Sigmoid colon (tissue), 7 donors: ENCODE data around the gene GAREM2. TPM values are rescaled to one million over a fixed set of nuclear protein-coding genes. Genes with fewer than 3 reads are reported as not detected.
A peak's percentile ranks its signal among the peaks of the same experiment; 100 is the strongest.

Experiments used
- DNase-seq: peaks from one replicate; pipeline ENCODE4 v3.0.0-alpha.2; 2019
- H3K27ac ChIP-seq, 4 donors: fragments of 200-600 bp; sonication (generic); one replicate each; pipeline ENCODE4 v1.5.1; 2016 to 2019; ENCODE audit warnings: mild to moderate bottlenecking in 1 of 4
- H3K27me3 ChIP-seq, 3 donors: fragments of 200-600 bp; sonication (generic); one replicate each; pipeline ENCODE4 v1.5.1; 2019; ENCODE audit warnings: mild to moderate bottlenecking in 1 of 3
- H3K36me3 ChIP-seq, 4 donors: fragments of 200-600 bp; sonication (generic); one replicate each; pipeline ENCODE4 v1.5.1; 2016 to 2019
- H3K4me1 ChIP-seq, 4 donors: fragments of 200-600 bp; sonication (generic); one replicate each; pipeline ENCODE4 v1.5.1; 2017 to 2019
- H3K4me3 ChIP-seq, 4 donors: fragments of 200-600 bp; sonication (generic); one replicate each; pipeline ENCODE4 v1.5.1; 2017 to 2019; ENCODE audit warnings: mild to moderate bottlenecking in 2 of 4, moderate library complexity in 1 of 4
- H3K9me3 ChIP-seq, 4 donors: fragments of 200-600 bp in 3 of 4; sonication (generic) in 3 of 4; one replicate each; pipeline versions ENCODE4 v1.5.1 to v1.6.1; 2013 to 2019
- EP300 ChIP-seq, 4 donors: sonication (generic); formaldehyde crosslinking; IDR thresholded peaks; one replicate each; pipeline ENCODE4 v1.6.1; 2017; ENCODE audit warnings: antibody characterized with exemption in 4 of 4
- POLR2A ChIP-seq, 2 donors: fragments of 450-650 bp; IDR thresholded peaks; one replicate each; pipeline ENCODE4 v1.6.1; 2016; ENCODE audit warnings: antibody characterized with exemption in 2 of 2, mild to moderate bottlenecking in 2 of 2, moderate library complexity in 2 of 2
- POLR2AphosphoS5 ChIP-seq, 4 donors: sonication (generic); formaldehyde crosslinking; IDR thresholded peaks; one replicate each; pipeline ENCODE4 v1.6.1; 2017; ENCODE audit warnings: antibody characterized with exemption in 4 of 4
- WGBS, 2 donors: extraction: QIAGEN DNeasy Blood & Tissue Kit; methylation state at CpG; one replicate each; pipeline ENCODE4 v1.1.7; 2013; 5-methylcytosine and 5-hydroxymethylcytosine counted together
- intact Hi-C: fragments of 100-400 bp; cut with DNase I; formaldehyde crosslinking; loops from one replicate; pipeline ENCODE4 v1.15.1; 2023
- polyA plus RNA-seq, 3 donors: library from polyadenylated mRNA; stranded (reverse); fragments of 200-250 nt; gene quantifications; one replicate each; pipeline ENCODE4 v1.2.3, GENCODE V29; 2013
- total RNA-seq, 4 donors: library from RNA; depleted of rRNA; stranded (reverse); fragments of >200 nt; gene quantifications; one replicate each; pipeline ENCODE4 v1.1.0, GENCODE V29; 2016
- TF ChIP-seq, protein P1 (sequence below), 4 experiments: fragments of 450-650 bp in 3 of 4; fragments of 200-600 bp in 1 of 4; IDR thresholded peaks; one replicate each; pipeline ENCODE4 v1.5.1; 2016 to 2019; ENCODE audit warnings: antibody characterized with exemption in 4 of 4, mild to moderate bottlenecking in 3 of 4, moderate library complexity in 2 of 4
- donor health status: healthy with polysubstance abuse.
- donor health status: Bipolar disorder and iron deficiency.
- donor health status: healthy.

Gene GAREM2
- total and polyA plus RNA-seq, 7 donors: 1.1 to 11.6 (median 2.4) TPM

DNA sequence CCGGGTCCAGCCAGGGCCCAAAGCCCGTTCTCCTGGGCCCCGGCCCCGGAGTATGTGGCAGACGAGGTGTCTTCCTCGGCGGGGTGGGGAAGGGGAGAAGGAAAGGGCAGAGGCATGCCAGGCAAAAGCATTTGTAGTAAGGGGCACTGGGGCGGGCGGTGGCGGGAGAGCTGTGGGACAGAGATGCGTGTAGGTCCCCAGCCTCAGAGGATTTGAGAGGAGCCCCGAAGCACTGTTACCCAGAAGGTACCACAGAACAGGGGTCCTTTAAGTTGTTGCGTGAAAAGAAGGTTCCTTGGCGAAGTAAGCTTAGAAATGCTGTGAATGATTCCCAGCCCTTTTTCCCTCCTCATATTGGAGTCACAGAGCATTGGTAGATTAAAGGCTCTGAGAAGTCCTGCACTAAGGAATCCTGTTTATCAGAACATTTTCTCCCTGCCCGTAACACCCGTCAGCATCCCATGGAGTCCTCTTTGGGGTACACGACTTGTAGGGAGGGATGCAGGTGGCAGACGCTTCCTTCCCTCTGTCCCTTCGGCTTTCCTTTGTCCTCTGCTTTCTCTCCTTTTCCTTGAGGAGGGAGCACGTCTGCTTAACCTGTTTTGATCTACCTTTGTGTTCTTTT, 12.5 kb downstream of the GAREM2 start:
- H3K4me3 ChIP-seq: peak overlapping the region; percentile 51 to 68 (median 59)
- H3K27me3 ChIP-seq: no peaks in the 10 kb centered on the region
- WGBS, 2 donors: 50 to 55% methylated on average over 20 of the region's 20 CpGs
- no peak for TF ChIP-seq POLR2A (IDR thresholded peaks at IDR 0.05)
- no peak for TF ChIP-seq EP300 (IDR thresholded peaks at IDR 0.05)
- TF ChIP-seq, protein P1, sequence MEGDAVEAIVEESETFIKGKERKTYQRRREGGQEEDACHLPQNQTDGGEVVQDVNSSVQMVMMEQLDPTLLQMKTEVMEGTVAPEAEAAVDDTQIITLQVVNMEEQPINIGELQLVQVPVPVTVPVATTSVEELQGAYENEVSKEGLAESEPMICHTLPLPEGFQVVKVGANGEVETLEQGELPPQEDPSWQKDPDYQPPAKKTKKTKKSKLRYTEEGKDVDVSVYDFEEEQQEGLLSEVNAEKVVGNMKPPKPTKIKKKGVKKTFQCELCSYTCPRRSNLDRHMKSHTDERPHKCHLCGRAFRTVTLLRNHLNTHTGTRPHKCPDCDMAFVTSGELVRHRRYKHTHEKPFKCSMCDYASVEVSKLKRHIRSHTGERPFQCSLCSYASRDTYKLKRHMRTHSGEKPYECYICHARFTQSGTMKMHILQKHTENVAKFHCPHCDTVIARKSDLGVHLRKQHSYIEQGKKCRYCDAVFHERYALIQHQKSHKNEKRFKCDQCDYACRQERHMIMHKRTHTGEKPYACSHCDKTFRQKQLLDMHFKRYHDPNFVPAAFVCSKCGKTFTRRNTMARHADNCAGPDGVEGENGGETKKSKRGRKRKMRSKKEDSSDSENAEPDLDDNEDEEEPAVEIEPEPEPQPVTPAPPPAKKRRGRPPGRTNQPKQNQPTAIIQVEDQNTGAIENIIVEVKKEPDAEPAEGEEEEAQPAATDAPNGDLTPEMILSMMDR (IDR thresholded peaks at IDR 0.05): no peak
- no peak for TF ChIP-seq POLR2AphosphoS5 (IDR thresholded peaks at IDR 0.05)
- intact Hi-C loops: no loop called here
- peaks cover 0 to 6% (median 1%) of the 10 kb centered on the region in 4 donors for H3K36me3 ChIP-seq
- H3K27ac ChIP-seq: peak overlapping the region; percentile 66 to 75 (median 72)
- peak; percentile 74 for DNase-seq
- H3K9me3 ChIP-seq: no peaks in the 10 kb centered on the region
- H3K4me1 ChIP-seq: peaks cover 0 to 10% (median 8%) of the 10 kb centered on the region in 4 donors

DNA sequence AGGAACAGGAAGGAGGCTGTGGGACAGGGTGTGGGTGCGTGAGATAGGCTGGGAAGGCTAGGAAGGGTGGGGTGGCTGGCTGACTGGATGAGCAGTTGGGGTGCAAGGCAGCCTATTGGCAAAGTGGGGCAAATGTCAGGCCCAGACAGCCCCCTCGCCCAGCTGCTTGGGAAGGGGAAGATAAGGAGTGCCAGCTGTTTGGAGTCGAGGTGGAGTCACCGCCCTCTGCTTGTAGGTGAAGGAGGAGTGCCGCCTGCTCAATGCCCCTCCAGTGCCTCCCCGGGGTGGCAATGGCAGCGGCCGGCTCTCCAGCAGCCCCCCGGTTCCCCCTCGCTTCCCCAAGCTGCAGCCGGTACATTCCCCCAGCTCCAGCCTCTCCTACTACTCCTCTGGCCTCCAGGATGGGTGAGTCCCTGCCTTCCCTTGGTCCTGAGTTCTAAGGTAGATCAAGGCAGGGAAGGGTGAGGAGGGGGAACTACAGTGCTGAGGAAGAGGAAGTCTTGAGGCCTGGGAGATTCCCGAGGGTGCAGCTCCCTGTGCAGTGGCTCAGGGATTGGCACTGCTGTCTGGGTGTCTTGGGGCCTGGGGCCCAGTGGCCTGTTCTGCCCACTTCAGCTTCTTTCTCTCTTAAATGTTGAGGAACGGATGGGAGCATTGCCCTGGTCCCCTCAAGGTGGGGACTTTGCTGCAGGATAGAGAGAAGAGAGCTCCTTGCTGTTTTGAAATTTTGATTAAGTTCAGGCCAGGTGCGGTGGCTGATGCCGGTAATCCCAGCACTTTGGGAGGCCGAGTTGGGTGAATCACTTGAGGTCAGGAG, 13.3 kb downstream of the GAREM2 start:
- intact Hi-C loops: no loop called here
- peak; percentile 64 for DNase-seq
- TF ChIP-seq POLR2AphosphoS5 (IDR thresholded peaks at IDR 0.05) (no peak), POLR2A (IDR thresholded peaks at IDR 0.05) (no peak), EP300 (IDR thresholded peaks at IDR 0.05) (no peak)
- TF ChIP-seq, protein P1 (IDR thresholded peaks at IDR 0.05): no peak
- H3K27me3 ChIP-seq: no peaks in the 10 kb centered on the region
- peak overlapping the region in 2 of 4 donors; percentile 65 to 68 for H3K4me3 ChIP-seq
- peak overlapping the region in 2 of 4 donors; percentile 68 to 75 for H3K27ac ChIP-seq
- WGBS, 2 donors: 80 to 90% methylated on average over 16 of the region's 16 CpGs
- peaks cover 0 to 10% (median 8%) of the 10 kb centered on the region in 4 donors for H3K4me1 ChIP-seq
- H3K9me3 ChIP-seq: no peaks in the 10 kb centered on the region
- peaks cover 0 to 13% (median 4%) of the 10 kb centered on the region in 4 donors for H3K36me3 ChIP-seq

DNA sequence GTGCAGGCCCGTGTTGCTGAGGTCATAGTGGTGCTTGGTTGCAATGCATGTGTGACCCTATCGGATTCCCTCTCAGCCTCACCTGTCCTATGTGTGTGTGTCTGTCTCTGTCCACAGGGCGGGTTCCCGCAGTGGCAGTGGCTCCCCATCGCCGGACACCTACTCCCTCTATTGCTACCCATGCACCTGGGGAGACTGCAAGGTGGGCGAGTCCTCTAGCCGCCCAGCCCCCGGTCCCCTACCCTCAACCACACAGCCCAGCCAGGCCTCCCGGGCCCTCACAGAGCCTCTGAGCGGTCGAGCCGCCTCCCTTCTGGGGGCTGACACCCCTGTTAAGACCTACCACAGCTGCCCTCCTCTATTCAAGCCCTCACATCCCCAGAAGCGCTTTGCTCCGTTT, 14.2 kb downstream of the GAREM2 start:
- Histone ChIP-seq H3K27ac (no peak overlapping the region), H3K4me3 (no peak overlapping the region), H3K36me3 (peaks cover 0 to 23% (median 7%) of the 10 kb centered on the region in 4 donors), H3K4me1 (peaks cover 0 to 10% (median 8%) of the 10 kb centered on the region in 4 donors), H3K9me3 (no peaks in the 10 kb centered on the region), H3K27me3 (no peaks in the 10 kb centered on the region)
- DNase-seq: no peak
- intact Hi-C loops: no loop called here
- WGBS, 2 donors: 94 to 95% methylated on average over 15 of the region's 15 CpGs
- TF ChIP-seq POLR2AphosphoS5 (IDR thresholded peaks at IDR 0.05) (no peak), EP300 (IDR thresholded peaks at IDR 0.05) (no peak), POLR2A (IDR thresholded peaks at IDR 0.05) (no peak)
- TF ChIP-seq, protein P1 (IDR thresholded peaks at IDR 0.05): no peak

DNA sequence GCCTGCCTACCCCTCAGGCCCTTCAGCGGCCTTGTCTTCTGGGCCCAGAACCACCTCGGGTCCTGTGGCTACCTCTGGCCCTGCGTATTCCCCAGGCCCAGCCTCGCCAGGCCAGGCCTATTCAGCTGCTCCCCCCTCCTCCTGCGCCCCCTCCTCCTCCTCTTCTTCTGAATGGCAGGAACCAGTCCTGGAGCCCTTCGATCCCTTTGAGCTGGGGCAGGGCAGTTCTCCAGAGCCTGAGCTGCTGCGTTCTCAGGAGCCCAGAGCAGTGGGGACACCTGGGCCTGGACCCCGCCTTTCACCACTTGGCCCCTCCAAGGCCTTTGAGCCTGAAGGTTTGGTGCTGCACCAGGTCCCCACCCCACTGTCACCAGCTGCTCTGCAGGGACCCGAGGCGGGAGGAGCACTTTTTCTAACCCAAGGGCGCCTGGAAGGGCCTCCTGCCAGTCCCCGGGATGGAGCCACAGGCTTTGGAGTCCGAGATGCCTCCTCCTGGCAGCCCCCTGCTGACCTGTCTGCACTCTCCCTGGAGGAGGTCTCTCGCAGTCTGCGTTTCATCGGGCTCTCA, 14.7 kb downstream of the GAREM2 start:
- whole genome bisulfite sequencing, 2 donors: 92 to 93% methylated on average over 16 of the region's 16 CpGs
- Histone ChIP-seq H3K27me3 (no peaks in the 10 kb centered on the region), H3K36me3 (peaks cover 0 to 28% (median 7%) of the 10 kb centered on the region in 4 donors), H3K27ac (no peak overlapping the region), H3K9me3 (no peaks in the 10 kb centered on the region), H3K4me1 (peaks cover 0 to 10% (median 8%) of the 10 kb centered on the region in 4 donors), H3K4me3 (no peak overlapping the region)
- no peak for TF ChIP-seq EP300 (IDR thresholded peaks at IDR 0.05)
- no peak for DNase-seq
- intact Hi-C loops: no loop called here

DNA sequence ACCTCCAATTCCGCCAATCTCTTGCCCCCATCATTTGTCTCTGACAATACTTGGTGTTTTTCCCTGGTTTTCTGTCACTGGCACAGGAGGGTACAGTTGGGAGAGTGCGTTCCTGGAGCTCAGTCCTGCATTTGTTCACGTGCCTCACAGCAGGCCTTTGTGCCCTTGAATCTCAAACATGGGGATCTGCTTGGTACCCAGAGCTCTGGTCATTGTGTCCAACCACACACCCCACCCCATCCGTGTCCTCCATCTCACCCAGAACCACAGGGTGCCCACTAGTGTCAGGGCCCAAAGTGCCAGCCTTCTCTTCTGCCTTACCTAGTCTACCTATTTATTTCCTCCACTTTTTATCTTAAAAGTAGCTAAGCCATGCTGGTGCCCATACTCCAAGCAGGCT, 16.2 kb downstream of the GAREM2 start:
- Histone ChIP-seq H3K4me1 (peaks cover 0 to 10% (median 8%) of the 10 kb centered on the region in 4 donors), H3K36me3 (peaks cover 7 to 43% (median 17%) of the 10 kb centered on the region in 4 donors), H3K9me3 (no peaks in the 10 kb centered on the region), H3K4me3 (no peak overlapping the region), H3K27me3 (no peaks in the 10 kb centered on the region), H3K27ac (no peak overlapping the region)
- no peak for DNase-seq
- WGBS, 2 donors: 91 to 93% methylated on average over 4 of the region's 4 CpGs
- TF ChIP-seq POLR2AphosphoS5 (IDR thresholded peaks at IDR 0.05) (no peak), POLR2A (IDR thresholded peaks at IDR 0.05) (no peak), EP300 (IDR thresholded peaks at IDR 0.05) (no peak)
- TF ChIP-seq, protein P1 (IDR thresholded peaks at IDR 0.05): no peak
- intact Hi-C loops: no loop called here
